Mesenchymal stem cell (in vitro differentiated cells and primary cell): ENCODE data around the gene TSPAN6.

Experiments
- DNase-seq: peaks from one replicate; pipeline ENCODE4 v3.0.0-alpha.2; 2013
- H2AFZ ChIP-seq: one replicate; pipeline ENCODE4 v1.6.1; 2013; ENCODE audit warnings: low read depth, mild to moderate bottlenecking, control low read depth, inconsistent platforms, low read length, moderate library complexity
- H2AK5ac ChIP-seq: 2 replicates; pipeline ENCODE4 v1.6.1; 2013; ENCODE audit warnings: low read length, moderate library complexity, mild to moderate bottlenecking, inconsistent platforms; ENCODE audit not compliant: severe bottlenecking
- H2BK120ac ChIP-seq: one replicate; pipeline ENCODE4 v1.6.1; 2013; ENCODE audit warnings: low read depth, mild to moderate bottlenecking, inconsistent platforms, low read length, moderate library complexity
- H2BK12ac ChIP-seq, 2 experiments: one replicate each; pipeline ENCODE4 v1.6.1; 2013; ENCODE audit warnings: inconsistent platforms in 2 of 2, low read length in 2 of 2, mild to moderate bottlenecking in 2 of 2, moderate library complexity in 2 of 2, control low read depth in 1 of 2
- H2BK15ac ChIP-seq: one replicate; pipeline ENCODE4 v1.6.1; 2013; ENCODE audit warnings: mild to moderate bottlenecking, low read depth, inconsistent platforms; ENCODE audit not compliant: poor library complexity, severe bottlenecking
- H2BK5ac ChIP-seq: 2 replicates; pipeline ENCODE4 v1.6.1; 2013; ENCODE audit warnings: low read depth, mild to moderate bottlenecking, low read length, control low read depth, inconsistent platforms; ENCODE audit not compliant: poor library complexity, severe bottlenecking
- H3K14ac ChIP-seq, 2 experiments: one replicate each; pipeline ENCODE4 v1.6.1; 2013; ENCODE audit warnings: inconsistent platforms in 2 of 2, low read length in 2 of 2, control low read depth in 1 of 2, mild to moderate bottlenecking in 1 of 2, moderate library complexity in 1 of 2
- H3K18ac ChIP-seq, 2 experiments: one replicate each; pipeline ENCODE4 v1.6.1; 2013; ENCODE audit warnings: inconsistent platforms in 2 of 2, low read length in 2 of 2, control low read depth in 1 of 2, low read depth in 1 of 2, mild to moderate bottlenecking in 1 of 2
- H3K23ac ChIP-seq, 2 experiments: one replicate each; pipeline ENCODE4 v1.6.1; 2013; ENCODE audit warnings: inconsistent platforms in 2 of 2, low read length in 2 of 2, mild to moderate bottlenecking in 2 of 2, moderate library complexity in 2 of 2, control low read depth in 1 of 2
- H3K27ac ChIP-seq: 2 replicates; pipeline ENCODE4 v1.5.1; 2013; ENCODE audit warnings: mild to moderate bottlenecking, moderate library complexity, low read length, control low read depth, inconsistent platforms; ENCODE audit not compliant: poor library complexity, severe bottlenecking
- H3K27me3 ChIP-seq, 2 experiments: 2 replicates each; pipeline versions ENCODE4 v1.6.1 to v1.7.0; 2013; ENCODE audit warnings: low read length in 2 of 2, mild to moderate bottlenecking in 2 of 2, moderate library complexity in 2 of 2, control low read depth in 1 of 2, inconsistent platforms in 1 of 2; ENCODE audit not compliant: control insufficient read depth in 1 of 2, insufficient read depth in 1 of 2
- H3K36me3 ChIP-seq, 2 experiments: 2 replicates each; pipeline versions ENCODE4 v1.6.1 to v1.7.0; 2013; ENCODE audit warnings: low read length in 2 of 2, control low read depth in 1 of 2, inconsistent platforms in 1 of 2, low read depth in 1 of 2, mild to moderate bottlenecking in 1 of 2; ENCODE audit not compliant: insufficient read depth in 2 of 2, control insufficient read depth in 1 of 2
- H3K4ac ChIP-seq, 2 experiments: one replicate each; pipeline ENCODE4 v1.6.1; 2013; ENCODE audit warnings: inconsistent platforms in 2 of 2, low read length in 2 of 2, mild to moderate bottlenecking in 2 of 2, moderate library complexity in 2 of 2, control low read depth in 1 of 2, low read depth in 1 of 2
- H3K4me1 ChIP-seq: 2 replicates; pipeline ENCODE4 v1.6.1; 2013; ENCODE audit warnings: low read depth, low read length, control low read depth; ENCODE audit not compliant: control insufficient read depth, insufficient read depth
- H3K4me2 ChIP-seq: 2 replicates; pipeline ENCODE4 v1.6.1; 2013; ENCODE audit warnings: low read length, mild to moderate bottlenecking, inconsistent platforms; ENCODE audit not compliant: poor library complexity, severe bottlenecking
- H3K4me3 ChIP-seq, 2 experiments: 2 replicates each; pipeline versions ENCODE4 v1.5.1 to v1.7.0; 2013; ENCODE audit warnings: low read length in 2 of 2, mild to moderate bottlenecking in 2 of 2, control low read depth in 1 of 2, low read depth in 1 of 2; ENCODE audit not compliant: insufficient read depth in 1 of 2
- H3K79me1 ChIP-seq: replicated peaks from 2 replicates; pipeline ENCODE4 v1.6.1; 2013; ENCODE audit warnings: mild to moderate bottlenecking, control low read depth, low read length, inconsistent platforms; ENCODE audit not compliant: poor library complexity, severe bottlenecking
- H3K9ac ChIP-seq: 2 replicates; pipeline ENCODE4 v1.7.0; 2013; ENCODE audit warnings: mild to moderate bottlenecking, low read length, moderate library complexity
- H3K9me3 ChIP-seq: 2 replicates; pipeline ENCODE4 v1.7.0; 2013; ENCODE audit warnings: mild to moderate bottlenecking, low read length; ENCODE audit not compliant: control insufficient read depth
- H4K8ac ChIP-seq: one replicate; pipeline ENCODE4 v1.6.1; 2013; ENCODE audit warnings: inconsistent platforms, mild to moderate bottlenecking, low read length, moderate library complexity
- H4K91ac ChIP-seq: one replicate; pipeline ENCODE4 v1.6.1; 2013; ENCODE audit warnings: mild to moderate bottlenecking, low read length, inconsistent platforms
- WGBS: methylation state at CpG from one replicate; pipeline ENCODE4 v1.1.7; 2013; ENCODE audit warnings: mixed read lengths; 5-methylcytosine and 5-hydroxymethylcytosine counted together

The TSPAN6 gene

GRCh38 chrX:100643956-100644860 lies 7.6 kb upstream of the TSPAN6 start, which contains the start of gene SRPX2:
Gene SRPX2, plus strand, starts transcription at chrX:100644199. Its CDS starts 2,124 bp downstream, at chrX:100646323.
- H3K4ac ChIP-seq, result peak within 1 kb of the TSS in 1 of 2 experiments; percentile 82
- no peak within 1 kb of the TSS for H3K14ac ChIP-seq
- H3K27ac ChIP-seq, result peak within 1 kb of the TSS; percentile 88
- WGBS, result 0% methylated on average over 4 of the region's 11 CpGs
- peak within 1 kb of the TSS; percentile 37 to 87 for H3K18ac ChIP-seq
- no peak within 1 kb of the TSS for H3K23ac ChIP-seq
- H2BK5ac ChIP-seq, result peak within 1 kb of the TSS; percentile 79
- H4K91ac ChIP-seq, result peak within 1 kb of the TSS; percentile 25
- H2BK120ac ChIP-seq, result peak within 1 kb of the TSS; percentile 34
- peak within 1 kb of the TSS; percentile 51 to 83 for H3K4me3 ChIP-seq
- no peak within 1 kb of the TSS for H2AK5ac ChIP-seq
- H4K8ac ChIP-seq, result peak within 1 kb of the TSS; percentile 80
- no peaks in the 10 kb centered on the region for H3K9me3 ChIP-seq
- DNase-seq, result peak; percentile 93
- no peaks in the 10 kb centered on the region for H3K36me3 ChIP-seq
- H3K4me1 ChIP-seq, result peaks cover 1% of the 10 kb centered on the region
- H2BK12ac ChIP-seq, result no peak within 1 kb of the TSS
- H3K27me3 ChIP-seq, result peaks cover 0 to 33% of the 10 kb centered on the region in 2 experiments
- H3K4me2 ChIP-seq, result peak within 1 kb of the TSS; percentile 73
- H2AFZ ChIP-seq, result no peak within 1 kb of the TSS
- peak within 1 kb of the TSS; percentile 94 for H3K9ac ChIP-seq
- no peak within 1 kb of the TSS for H2BK15ac ChIP-seq
- no peaks in the 10 kb centered on the region for H3K79me1 ChIP-seq

GRCh38 chrX:100643212-100643611 lies 6.6 kb upstream of the TSPAN6 start:
- no peak overlapping the region for H4K91ac ChIP-seq
- no peak overlapping the region for H2BK120ac ChIP-seq
- H3K9me3 ChIP-seq, result no peaks in the 10 kb centered on the region
- H3K14ac ChIP-seq, result no peak overlapping the region
- H3K27ac ChIP-seq, result peak overlapping the region; percentile 81
- no peak overlapping the region for H3K4ac ChIP-seq
- no peak overlapping the region for H2BK12ac ChIP-seq
- no peak overlapping the region for H3K4me2 ChIP-seq
- H3K4me1 ChIP-seq, result peaks cover 1% of the 10 kb centered on the region
- H3K23ac ChIP-seq, result no peak overlapping the region
- peak overlapping the region in 1 of 2 experiments; percentile 83 for H3K4me3 ChIP-seq
- WGBS, result 89% methylated on average over 5 of the region's 11 CpGs
- no peaks in the 10 kb centered on the region for H3K36me3 ChIP-seq
- no peak overlapping the region for H2AK5ac ChIP-seq
- no peak for DNase-seq
- no peak overlapping the region for H2AFZ ChIP-seq
- no peak overlapping the region for H4K8ac ChIP-seq
- H3K18ac ChIP-seq, result peak overlapping the region; percentile 2 to 33
- H2BK15ac ChIP-seq, result no peak overlapping the region
- no peaks in the 10 kb centered on the region for H3K79me1 ChIP-seq
- H3K27me3 ChIP-seq, result peaks cover 0 to 41% of the 10 kb centered on the region in 2 experiments
- H2BK5ac ChIP-seq, result no peak overlapping the region
- peak overlapping the region; percentile 94 for H3K9ac ChIP-seq

- no peak overlapping the region for H2BK120ac ChIP-seq
- H3K27me3 ChIP-seq, result peaks cover 0 to 43% of the 10 kb centered on the region in 2 experiments
- H3K27ac ChIP-seq, result no peak overlapping the region
- H3K79me1 ChIP-seq, result no peaks in the 10 kb centered on the region
- H3K14ac ChIP-seq, result no peak overlapping the region
- WGBS, result 61% methylated on average over 1 of the region's 3 CpGs
- DNase-seq, result no peak
- H3K36me3 ChIP-seq, result no peaks in the 10 kb centered on the region
- H3K18ac ChIP-seq, result peak overlapping the region in 1 of 2 experiments; percentile 33
- H3K23ac ChIP-seq, result no peak overlapping the region
- no peak overlapping the region for H2BK15ac ChIP-seq
- no peak overlapping the region for H3K4me2 ChIP-seq
- no peak overlapping the region for H2AFZ ChIP-seq
- peak overlapping the region; percentile 89 for H2AK5ac ChIP-seq
- H3K9me3 ChIP-seq, result no peaks in the 10 kb centered on the region
- H3K9ac ChIP-seq, result no peak overlapping the region
- H3K4me3 ChIP-seq, result no peak overlapping the region
- no peak overlapping the region for H4K91ac ChIP-seq
- H3K4ac ChIP-seq, result no peak overlapping the region
- H3K4me1 ChIP-seq, result peaks cover 1% of the 10 kb centered on the region
- no peak overlapping the region for H2BK12ac ChIP-seq
- no peak overlapping the region for H4K8ac ChIP-seq
- no peak overlapping the region for H2BK5ac ChIP-seq
Measured at GRCh38 chrX:100642290-100642689, 5.7 kb upstream of the TSPAN6 start.

- Histone ChIP-seq H3K9me3 (no peaks in the 10 kb centered on the region), H2AFZ (no peak overlapping the region), H3K27ac (no peak overlapping the region), H2BK5ac (no peak overlapping the region), H3K9ac (peak overlapping the region; percentile 91), H3K14ac (peak overlapping the region in 1 of 2 experiments; percentile 91), H2BK15ac (peak overlapping the region; percentile 23), H3K4me1 (no peaks in the 10 kb centered on the region), H2BK12ac (no peak overlapping the region), H3K36me3 (peaks cover 0 to 17% of the 10 kb centered on the region in 2 experiments), H3K79me1 (peaks cover 2% of the 10 kb centered on the region), H2BK120ac (no peak overlapping the region), H3K4me2 (peak overlapping the region; percentile 61), H3K4me3 (peak overlapping the region; percentile 74 to 86), H3K23ac (peak overlapping the region in 1 of 2 experiments; percentile 72), H3K27me3 (peaks cover 0 to 37% of the 10 kb centered on the region in 2 experiments), H2AK5ac (no peak overlapping the region), H3K18ac (peak overlapping the region; percentile 28 to 48), H4K8ac (peak overlapping the region; percentile 75), H3K4ac (peak overlapping the region in 1 of 2 experiments; percentile 30), H4K91ac (no peak overlapping the region)
- no peak for DNase-seq
- WGBS, result 5% methylated on average over 8 of the region's 8 CpGs
Measured at GRCh38 chrX:100635989-100636320, 651 bp downstream of the TSPAN6 start.
